Neutrophil (primary cell): ENCODE results near the gene CFAP210.

Experiments used
- H3K27ac ChIP-seq: fragments of 200-600 bp; sonication (generic); 2 replicates; pipeline ENCODE4 v1.5.1; 2016; ENCODE audit warnings: mild to moderate bottlenecking, moderate library complexity
- H3K27me3 ChIP-seq: fragments of 200-600 bp; sonication (generic); 2 replicates; pipeline ENCODE4 v1.6.0; 2016; ENCODE audit warnings: mild to moderate bottlenecking
- H3K36me3 ChIP-seq: fragments of 200-600 bp; sonication (generic); 2 replicates; pipeline ENCODE4 v1.5.1; 2017
- H3K4me1 ChIP-seq, 2 experiments: fragments of 200-600 bp in 1 of 2; sonication (generic) in 1 of 2; 1 replicate in 1 of 2; 2 replicates in 1 of 2; pipeline versions ENCODE4 v1.5.1 to v1.6.1; 2013 to 2016; ENCODE audit warnings: low read depth in 1 of 2, low read length in 1 of 2, mild to moderate bottlenecking in 1 of 2, moderate library complexity in 1 of 2; ENCODE audit not compliant: control insufficient read depth in 1 of 2, insufficient read depth in 1 of 2
- H3K4me3 ChIP-seq, 2 experiments: fragments of 200-600 bp in 1 of 2; sonication (generic) in 1 of 2; 1 replicate in 1 of 2; 2 replicates in 1 of 2; pipeline ENCODE4 v1.5.1; 2013 to 2016; ENCODE audit warnings: low read depth in 1 of 2, low read length in 1 of 2, mild to moderate bottlenecking in 1 of 2, moderate library complexity in 1 of 2
- H3K9me3 ChIP-seq: fragments of 200-600 bp; sonication (generic); 2 replicates; pipeline ENCODE4 v1.5.1; 2016
- CTCF ChIP-seq: fragments of 200-600 bp; sonication (generic); IDR thresholded peaks from 2 replicates; pipeline ENCODE4 v1.5.1; 2016; ENCODE audit warnings: antibody characterized with exemption

Gene CFAP210

GRCh38 chr2:169670937-169671336, 23.3 kb downstream of the CFAP210 start:
- no peak overlapping the region for H3K27ac ChIP-seq
- H3K27me3 ChIP-seq: no peaks in the 10 kb centered on the region
- TF ChIP-seq CTCF: no peak
- H3K4me1 ChIP-seq: no peaks in the 10 kb centered on the region
- no peak overlapping the region for H3K4me3 ChIP-seq
- H3K36me3 ChIP-seq: no peaks in the 10 kb centered on the region
- no peaks in the 10 kb centered on the region for H3K9me3 ChIP-seq

GRCh38 chr2:169670215-169670651, 24.0 kb downstream of the CFAP210 start:
- Histone ChIP-seq H3K27ac (no peak overlapping the region), H3K9me3 (no peaks in the 10 kb centered on the region), H3K4me3 (no peak overlapping the region), H3K36me3 (no peaks in the 10 kb centered on the region), H3K4me1 (no peaks in the 10 kb centered on the region), H3K27me3 (no peaks in the 10 kb centered on the region)
- TF ChIP-seq CTCF: no peak

DNA sequence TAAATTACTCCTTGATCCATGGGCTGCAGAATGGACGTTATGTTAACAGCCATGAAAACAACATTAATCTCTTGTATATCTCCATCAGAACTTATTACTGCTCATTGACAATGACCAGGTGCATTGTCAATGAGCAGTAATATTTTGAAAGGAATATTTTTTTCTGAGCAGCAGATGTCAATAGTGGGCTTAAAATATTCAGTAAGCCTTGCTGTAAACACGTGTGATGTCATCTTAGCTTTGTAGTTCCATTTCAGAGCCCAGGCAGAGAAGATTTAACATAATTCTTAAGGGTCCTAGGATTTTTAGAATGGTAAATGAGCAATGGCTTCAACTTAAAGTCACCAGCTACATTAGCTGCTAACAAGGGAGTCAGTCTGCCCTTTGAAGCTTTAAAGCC, 26.6 kb downstream of the CFAP210 start:
- H3K4me1 ChIP-seq: no peaks in the 10 kb centered on the region
- no peaks in the 10 kb centered on the region for H3K27me3 ChIP-seq
- no peaks in the 10 kb centered on the region for H3K36me3 ChIP-seq
- no peak overlapping the region for H3K27ac ChIP-seq
- TF ChIP-seq CTCF: no peak
- no peaks in the 10 kb centered on the region for H3K9me3 ChIP-seq
- H3K4me3 ChIP-seq: no peak overlapping the region

DNA sequence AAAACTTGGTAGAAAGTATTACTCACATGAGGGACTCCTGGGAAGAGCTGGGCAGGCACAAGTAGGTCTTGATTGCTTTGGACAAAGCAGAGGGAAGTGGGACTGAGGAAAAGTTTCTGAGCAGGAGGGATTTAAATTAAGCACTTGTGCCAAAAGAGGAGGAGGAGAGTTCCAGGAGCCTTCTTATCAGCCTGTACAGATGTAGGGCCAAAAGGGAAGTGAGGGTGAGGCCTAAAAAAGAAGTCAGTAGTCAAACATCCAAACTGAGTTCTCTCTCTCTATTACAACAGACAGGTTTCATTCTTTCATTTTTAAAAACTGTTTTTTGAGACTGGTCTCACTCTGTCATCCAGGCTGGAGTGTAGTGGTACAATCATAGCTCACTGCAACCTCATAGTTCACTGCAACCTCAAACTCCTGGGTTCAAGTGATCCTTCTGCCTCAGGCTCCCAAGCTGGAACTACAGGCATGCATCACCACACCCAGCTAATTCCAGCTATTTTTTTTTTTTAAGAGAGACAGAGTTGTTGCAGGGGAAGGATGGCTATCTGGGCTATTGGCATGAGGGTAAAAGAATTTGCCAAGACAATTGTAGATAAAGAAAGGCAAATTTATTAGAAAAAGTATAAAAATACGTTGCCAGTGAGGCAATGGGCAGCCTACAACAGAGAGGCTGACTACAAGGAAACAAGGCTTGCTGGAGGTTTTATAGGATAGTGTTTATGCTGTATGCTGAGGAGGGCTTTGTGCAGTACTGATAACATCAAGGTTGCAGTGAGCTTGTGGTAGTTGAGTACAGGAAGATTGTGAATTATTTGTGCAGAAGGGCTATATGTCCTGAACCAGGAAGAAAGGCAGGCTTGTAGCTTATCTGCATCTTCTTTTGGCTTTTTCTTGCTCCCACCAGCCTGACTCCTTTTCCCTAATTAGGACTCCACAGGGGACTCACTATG, 29.0 kb downstream of the CFAP210 start:
- TF ChIP-seq CTCF: no peak
- no peaks in the 10 kb centered on the region for H3K27me3 ChIP-seq
- no peak overlapping the region for H3K4me3 ChIP-seq
- no peak overlapping the region for H3K27ac ChIP-seq
- no peaks in the 10 kb centered on the region for H3K4me1 ChIP-seq
- H3K36me3 ChIP-seq: no peaks in the 10 kb centered on the region
- no peaks in the 10 kb centered on the region for H3K9me3 ChIP-seq

- Histone ChIP-seq H3K27me3 (no peaks in the 10 kb centered on the region), H3K9me3 (no peaks in the 10 kb centered on the region), H3K4me1 (peaks cover 0 to under 1% of the 10 kb centered on the region in 2 experiments), H3K36me3 (no peaks in the 10 kb centered on the region), H3K27ac (no peak overlapping the region), H3K4me3 (no peak overlapping the region)
- no peak for TF ChIP-seq CTCF
Observed at GRCh38 chr2:169664600-169664977, 29.6 kb downstream of the CFAP210 start.
